ENCODE measurements around the gene ATP5PO.

ATP5PO gene

GRCh38 chr21:33915368-33916199, at the start of gene ATP5PO:
ATP5PO (minus strand) TSS chr21:33915804; CDS start chr21:33915763, 41 bp downstream.
- peak; percentile 96 for DNase-seq

GRCh38 chr21:33964706-33965325, 49.2 kb upstream of the ATP5PO start:
- DNase-seq: no peak

DNA sequence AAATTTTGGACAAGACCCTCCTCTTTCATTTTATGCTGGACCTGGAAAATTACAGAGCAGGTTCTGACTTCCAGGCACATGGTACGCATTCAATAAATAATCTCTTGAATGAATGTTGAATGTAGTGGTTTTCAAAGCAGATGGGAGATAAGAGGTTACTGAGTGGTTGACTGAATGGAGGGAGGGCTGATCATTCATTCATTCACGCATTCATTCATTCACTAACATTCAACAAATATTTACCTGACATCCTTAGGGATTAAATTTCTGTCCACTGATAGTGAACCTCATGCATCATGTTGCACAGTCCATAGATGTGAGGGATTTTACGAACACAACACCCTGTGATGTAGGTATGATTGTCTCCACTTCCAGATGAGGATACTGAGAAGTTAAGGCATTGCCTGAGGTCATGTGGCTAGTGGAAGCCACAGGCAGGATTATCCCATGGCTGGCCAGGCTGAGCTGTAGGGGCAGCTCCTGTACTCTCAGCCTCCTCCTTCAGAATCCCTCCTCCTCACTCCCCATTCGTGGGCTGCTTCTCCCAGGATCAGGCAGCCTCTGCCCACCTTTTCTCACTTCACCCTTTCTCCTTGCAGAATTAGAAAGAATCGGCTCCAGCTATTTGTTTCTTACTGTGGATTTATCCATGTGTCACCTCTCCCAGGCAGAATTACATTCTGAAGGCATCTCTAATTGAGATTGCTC, 48.4 kb upstream of the ATP5PO start:
- no peak for DNase-seq

DNA sequence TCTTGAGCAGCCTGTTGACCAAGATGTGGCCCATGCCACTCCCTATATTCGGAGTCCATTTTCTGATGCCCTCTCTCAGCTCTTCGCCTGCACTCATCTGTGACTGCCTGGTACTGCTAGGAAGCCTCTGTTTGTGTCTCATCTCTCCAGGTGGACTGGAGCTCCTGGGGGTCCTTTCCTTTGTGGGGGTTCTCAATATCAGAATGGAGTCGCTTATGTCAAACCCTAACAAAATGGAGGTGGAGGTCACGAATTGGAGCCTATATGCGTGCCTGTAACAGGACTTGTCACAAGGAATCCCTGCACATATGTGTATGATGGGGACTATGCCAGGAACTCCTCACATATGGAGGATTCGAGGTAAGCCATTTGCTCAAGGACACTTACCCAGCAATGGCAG, 46.7 kb upstream of the ATP5PO start:
- no peak for DNase-seq

DNA sequence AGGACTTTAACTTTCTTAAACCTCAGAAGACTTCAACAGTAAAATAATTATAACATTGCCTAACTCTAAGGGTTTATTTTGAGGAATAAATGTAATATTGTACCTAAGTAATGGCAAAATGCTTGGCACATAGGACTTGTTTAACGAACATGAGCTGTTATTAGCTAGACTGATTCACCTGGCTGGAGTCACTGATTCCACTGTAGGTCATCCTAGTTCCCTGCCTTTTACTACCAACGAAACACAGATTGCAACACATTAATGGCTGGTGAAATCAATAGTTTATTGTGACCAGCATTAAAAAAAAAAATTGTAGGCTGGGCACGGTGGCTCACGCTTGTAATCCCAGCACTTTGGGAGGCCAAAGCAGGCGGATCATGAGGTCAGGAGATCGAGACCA, 45.5 kb upstream of the ATP5PO start:
- DNase-seq: no peak

DNA sequence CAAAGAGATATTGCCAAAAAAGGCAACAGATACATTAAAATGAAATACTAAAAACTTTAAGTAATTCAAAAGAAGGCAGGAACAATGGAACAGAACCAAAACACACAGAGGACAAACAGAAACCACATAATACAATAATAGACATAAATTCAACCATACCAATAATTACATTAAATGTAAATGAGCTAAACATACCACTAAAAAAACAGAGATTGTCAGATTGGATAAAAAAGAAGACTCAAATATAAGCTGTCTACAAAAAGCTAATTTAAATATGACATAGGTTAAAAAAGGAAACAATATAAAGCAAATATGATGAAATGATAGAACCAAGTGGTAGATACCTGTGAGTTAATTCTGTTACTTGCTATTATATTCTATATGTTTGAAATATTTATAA, 44.1 kb upstream of the ATP5PO start:
- no peak for DNase-seq

DNA sequence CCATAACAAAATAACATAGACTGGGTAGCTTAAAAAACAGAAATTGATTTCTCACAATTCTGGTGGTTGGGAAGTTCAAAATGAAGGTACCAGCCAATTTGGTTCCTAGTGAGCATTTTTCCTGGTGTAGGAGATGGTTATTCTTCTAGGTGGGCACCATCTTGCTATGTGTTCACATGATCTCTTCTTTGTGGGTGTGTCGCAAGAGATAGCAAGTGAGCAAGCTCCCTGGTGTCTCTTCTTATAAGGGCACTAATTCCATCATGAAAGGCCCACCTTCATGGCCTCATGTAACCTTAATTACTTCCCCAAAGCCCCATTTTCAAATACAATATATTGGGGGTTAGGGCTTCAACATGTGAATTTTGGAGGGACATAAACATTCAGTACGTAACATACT, 38.8 kb upstream of the ATP5PO start:
- no peak for DNase-seq

DNA sequence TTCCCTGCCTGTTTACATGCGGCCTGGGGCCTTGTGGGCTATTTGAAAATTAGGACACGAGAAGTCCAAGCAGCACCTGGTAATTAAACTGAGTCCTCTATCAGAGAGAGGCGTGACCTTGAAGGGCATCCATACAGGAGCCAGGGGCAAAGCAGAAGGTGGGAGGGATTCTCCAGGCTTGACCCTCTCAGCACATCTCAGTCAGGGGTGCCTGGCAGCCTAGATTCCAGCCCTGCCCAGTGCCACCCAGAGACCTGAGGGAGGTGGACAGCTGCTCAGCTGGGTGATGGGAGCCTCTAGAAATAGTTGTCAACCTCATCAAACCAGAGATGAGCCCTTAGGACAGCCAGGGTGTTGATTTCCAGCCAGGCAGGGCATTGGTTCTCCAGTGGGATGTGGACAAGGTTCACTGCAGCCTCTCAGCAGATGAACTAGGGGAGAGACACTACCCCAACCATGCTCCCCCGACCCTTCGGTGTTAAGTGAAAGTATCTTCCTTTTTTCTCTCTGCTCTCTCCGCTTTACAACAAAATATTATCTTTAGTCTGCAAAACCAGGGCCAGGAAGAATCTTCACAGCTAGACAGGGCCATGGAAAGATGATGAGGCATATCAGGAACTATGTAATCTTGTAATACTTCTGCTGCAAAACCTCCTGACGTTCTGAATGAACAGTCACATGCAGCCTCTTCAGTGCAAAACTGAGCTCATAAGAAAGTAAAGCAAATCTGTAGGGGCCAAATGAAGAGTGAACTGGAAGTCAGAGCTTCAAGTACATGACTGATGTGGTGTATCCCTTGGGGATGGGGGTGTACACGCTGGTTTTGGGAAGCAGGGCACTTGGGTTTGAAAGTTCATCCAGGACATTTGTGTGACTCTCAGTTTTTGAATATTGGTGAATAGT, 35.9 kb upstream of the ATP5PO start:
- DNase-seq: no peak

DNA sequence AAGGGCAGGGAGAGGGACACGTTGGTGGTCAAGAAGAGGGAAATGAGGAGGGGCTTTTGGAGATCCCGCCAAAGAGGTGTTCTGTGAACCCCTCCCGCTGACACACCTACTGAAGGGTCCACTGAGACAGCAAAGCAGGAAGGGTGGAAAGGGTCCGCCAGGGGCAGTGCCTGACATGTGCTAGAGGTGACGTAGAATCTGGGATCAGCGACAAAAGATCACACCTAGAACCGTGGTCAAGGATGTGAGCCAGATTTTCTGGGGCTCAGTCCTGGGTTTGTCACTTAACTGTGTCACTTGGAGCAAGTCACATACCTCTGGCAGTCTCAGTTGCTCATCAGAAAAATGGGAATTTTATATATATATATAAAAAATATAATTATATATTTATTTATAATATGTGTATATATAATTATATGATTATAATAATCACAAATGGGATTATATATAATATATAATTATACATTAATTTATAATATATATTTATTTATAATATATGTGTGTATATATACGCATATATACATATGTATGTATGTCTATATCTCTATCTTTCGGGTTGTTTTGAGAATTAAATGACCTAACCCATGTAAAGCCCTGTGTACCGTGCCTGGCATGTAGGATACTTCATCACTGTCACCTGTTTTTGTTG, 35.0 kb upstream of the ATP5PO start:
- peak; percentile 29 for DNase-seq

- peak; percentile 89 for DNase-seq
Measured at GRCh38 chr21:33949516-33950430, 34.2 kb upstream of the ATP5PO start.

GRCh38 chr21:33948951-33949444, 33.4 kb upstream of the ATP5PO start:
- DNase-seq: no peak

DNA sequence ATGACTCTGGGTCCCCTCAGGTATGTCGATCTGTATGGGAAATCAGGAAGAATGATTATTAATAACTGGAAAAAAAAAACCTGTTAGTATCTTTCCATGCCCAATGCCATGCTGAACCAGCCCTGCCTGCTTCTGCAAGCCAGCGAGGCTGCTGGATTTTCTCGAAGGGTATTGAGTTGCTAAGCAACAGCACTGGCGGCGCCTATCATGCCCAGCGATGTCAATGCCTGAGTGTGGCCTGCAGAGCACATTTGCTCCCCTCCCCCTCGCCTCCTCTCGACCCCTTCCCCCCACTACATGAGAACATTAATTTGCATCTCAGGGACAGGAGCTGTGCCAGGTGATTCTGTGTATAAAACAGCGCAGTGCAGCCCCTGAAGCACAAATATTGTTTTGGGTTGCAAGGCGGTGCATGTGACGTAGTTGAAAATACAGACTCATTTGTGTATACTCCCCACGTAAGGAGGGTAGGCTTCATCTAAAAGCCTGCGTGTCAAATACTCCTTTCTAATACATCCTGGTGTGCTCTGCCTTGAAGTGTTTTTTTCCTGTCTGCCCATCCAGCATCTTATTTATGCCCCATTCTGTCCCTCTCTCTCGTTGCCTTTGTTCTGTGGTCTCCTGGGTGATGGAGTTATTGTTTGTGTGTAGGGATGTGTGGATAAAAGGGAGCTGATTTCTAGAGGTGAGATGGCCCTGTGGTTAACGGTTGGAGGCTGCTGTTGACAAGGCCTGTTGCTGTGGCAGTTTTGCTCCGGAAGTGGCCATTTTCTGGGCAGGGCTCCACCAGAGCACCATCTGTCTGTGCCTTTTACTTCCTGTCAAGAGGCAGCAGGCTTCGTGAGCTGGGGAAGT, 32.7 kb upstream of the ATP5PO start:
- peak; percentile 97 for DNase-seq

DNA sequence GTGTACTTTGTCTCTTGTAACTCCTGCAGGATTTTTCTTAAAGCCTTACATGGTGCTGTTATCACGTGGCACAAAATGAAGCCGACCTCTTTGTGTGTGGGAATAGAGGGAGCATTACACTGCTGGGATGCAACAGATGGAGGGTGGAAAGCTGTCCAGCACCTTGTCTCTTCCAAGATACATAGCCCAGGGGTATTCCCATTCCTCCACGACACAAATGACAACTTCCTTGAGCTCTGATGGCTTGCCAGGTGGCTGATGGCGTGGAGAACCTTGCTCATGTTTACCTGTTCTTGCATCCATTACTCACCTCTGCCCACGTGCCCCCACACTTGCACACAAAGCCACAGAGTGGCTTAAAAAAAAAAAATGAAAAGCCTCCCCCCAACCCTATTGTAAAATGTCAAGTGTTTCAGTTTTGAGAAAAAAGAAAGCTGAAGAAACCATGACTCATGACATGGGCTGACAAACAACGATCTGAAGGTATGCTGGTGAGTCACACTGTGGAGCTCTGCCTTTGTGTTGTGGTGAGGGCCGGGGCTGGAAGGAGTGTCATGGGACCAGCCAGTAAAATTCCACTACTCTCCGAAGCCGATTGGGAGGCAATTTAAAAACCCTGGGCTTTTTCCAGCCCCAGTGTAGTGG, 32.0 kb upstream of the ATP5PO start:
- DNase-seq: peak; percentile 99

- peak; percentile 51 for DNase-seq
Measured at GRCh38 chr21:33945652-33946270, 30.2 kb upstream of the ATP5PO start.

DNA sequence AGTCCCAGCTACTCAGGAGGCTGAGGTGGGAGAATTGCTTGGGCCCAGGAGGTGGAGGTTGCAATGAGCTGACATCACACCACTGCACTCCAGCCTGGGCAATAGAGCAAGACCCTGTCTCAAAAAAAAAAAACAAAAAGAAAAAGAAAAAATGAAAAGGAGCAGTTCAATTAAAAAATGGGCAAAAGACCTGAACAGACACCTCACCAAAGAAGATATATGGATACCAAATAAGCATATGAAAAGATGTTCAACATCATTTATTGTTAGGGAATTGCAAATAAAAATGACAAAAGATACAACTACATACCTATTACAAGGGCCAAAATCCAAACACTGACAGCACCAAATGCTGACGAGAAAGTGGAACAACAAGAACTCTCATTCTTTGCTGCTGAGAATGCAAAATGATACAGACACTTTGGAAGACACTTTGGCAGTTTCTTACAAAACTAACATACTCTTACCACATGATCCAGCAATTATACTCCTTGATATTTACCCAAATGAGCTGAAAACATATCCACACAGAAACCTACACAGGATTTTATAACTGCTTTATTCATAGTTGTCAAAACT, 28.7 kb upstream of the ATP5PO start:
- no peak for DNase-seq

GRCh38 chr21:33943293-33943692, 27.7 kb upstream of the ATP5PO start:
- no peak for DNase-seq

DNA sequence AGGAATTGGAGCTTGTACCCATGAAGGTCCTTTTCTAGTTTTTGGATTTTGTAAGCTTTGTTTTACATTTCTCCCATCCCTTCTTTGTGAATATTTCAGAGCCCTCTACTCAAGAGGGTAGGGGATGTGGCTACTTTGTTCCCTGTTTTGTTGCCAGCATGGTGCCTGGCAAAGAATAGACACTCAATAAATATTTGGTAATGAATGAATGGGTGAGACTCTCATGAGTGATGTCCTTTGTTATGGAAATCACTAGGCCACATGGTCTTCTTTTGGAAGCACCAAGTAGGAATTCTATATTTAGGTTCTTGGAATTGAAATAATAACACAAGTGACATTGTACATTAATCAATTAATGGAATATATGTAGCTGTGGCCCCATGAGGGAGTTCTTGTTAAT, 26.8 kb upstream of the ATP5PO start:
- no peak for DNase-seq

GRCh38 chr21:33940881-33941245, 25.3 kb upstream of the ATP5PO start:
- no peak for DNase-seq

All from CD4-positive, alpha-beta T cell treated with Interleukin-4 for 4 hours (primary cell).